SH-SY5Y (cell line): Measurements from ENCODE around the gene XPO4.

Experiments used
- GATA2 ChIP-seq: IDR thresholded peaks from 2 replicates; pipeline ENCODE4 v1.6.1; 2011; ENCODE audit warnings: mild to moderate bottlenecking, low read depth, low read length
- GATA3 ChIP-seq: IDR thresholded peaks from 2 replicates; pipeline ENCODE4 v1.6.1; 2011; ENCODE audit warnings: low read depth, mild to moderate bottlenecking, low read length, moderate library complexity

GRCh38 chr13:20769834-20770233 is 132.7 kb downstream of the XPO4 start:
- no peak for TF ChIP-seq GATA2
- TF ChIP-seq GATA3: no peak
